Renal cortex interstitium (tissue), 11 donors: ENCODE results near the gene RXRB. TPM values are rescaled to one million over a fixed set of nuclear protein-coding genes. Genes with fewer than 3 reads are reported as not detected.

Experiments
- DNase-seq, 11 donors: peaks; one replicate each; pipeline ENCODE4 v3.0.0-alpha.2; 2013; ENCODE audit warnings: low read depth in 9 of 11, low spot score in 4 of 11; ENCODE audit errors: extremely low read depth in 1 of 11
- polyA plus RNA-seq, 3 donors: library from polyadenylated mRNA; unstranded; fragments of 120-200 nt; gene quantifications; one replicate each; pipeline ENCODE4 v1.2.1, GENCODE V29; 2013; ENCODE audit not compliant: insufficient read length in 3 of 3

The RXRB gene
- polyA plus RNA-seq, 3 donors, result 51.1 to 64.5 (median 61.0) TPM

DNA sequence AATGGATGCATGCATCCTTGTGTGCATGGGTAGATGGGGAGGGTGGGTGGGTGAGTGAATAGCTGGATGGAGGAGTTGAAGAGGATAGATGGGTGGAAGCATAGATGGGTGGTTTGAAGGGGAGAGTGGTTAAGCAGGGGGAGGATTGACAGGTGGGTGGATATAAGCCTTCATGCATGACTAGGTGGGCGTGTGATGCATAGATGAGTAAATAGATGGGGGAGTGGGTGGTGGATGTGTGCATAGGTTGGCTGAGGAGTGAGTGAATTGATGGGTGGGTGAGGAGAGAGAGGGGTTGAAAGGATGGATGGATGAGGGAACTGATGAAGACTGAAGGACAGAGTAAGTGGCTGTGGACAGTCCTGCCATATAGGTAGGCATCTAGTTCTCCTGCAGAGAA is 12.7 kb downstream of the RXRB start:
- no peak for DNase-seq

DNA sequence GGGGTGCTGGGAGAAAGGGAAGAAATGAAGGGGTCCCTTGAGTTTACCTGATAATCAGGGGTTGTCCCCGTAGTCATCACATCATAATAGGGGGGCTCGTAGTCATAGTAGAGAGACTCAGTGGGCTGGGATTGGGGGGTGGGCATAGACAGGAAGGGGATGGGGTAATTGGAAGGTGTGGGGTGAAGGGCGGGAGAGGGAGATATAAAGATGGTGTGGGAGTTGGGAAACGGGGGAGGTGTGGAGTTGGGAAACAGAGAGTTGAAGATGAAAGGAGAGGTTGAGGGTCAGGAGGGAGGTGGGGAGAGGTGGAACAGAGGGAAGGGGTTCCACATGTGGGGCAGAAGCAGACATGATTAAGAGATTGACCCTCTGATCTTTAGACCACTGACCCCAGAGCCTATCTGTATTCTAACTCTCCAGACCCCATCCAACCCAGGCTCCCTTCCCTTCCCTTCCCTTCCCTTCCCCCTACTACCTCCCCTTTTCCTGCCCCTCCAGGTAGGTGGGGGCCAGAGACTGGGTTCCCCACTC is 14.7 kb downstream of the RXRB start:
- no peak for DNase-seq

DNA sequence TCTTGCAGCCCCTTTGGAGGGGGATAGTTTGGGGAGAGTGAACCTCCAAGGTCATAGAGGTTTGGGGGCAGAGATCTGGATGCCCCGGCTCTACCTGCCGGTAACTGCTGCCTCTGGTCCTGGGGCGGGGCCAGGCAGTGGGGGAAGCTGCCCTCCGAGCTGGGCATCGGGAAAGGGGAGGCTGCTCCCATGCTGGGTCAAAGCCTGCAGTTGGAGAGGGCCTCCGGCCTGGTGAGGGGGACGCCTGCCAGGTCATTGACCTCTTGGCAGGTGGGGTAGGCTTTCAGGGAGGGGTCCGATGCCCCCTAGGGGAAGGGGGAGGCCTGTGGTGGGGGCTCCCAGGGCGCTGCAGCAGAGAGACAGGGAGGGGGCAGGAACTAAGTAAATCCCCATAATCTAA is 15.3 kb downstream of the RXRB start:
- DNase-seq, result no peak

DNA sequence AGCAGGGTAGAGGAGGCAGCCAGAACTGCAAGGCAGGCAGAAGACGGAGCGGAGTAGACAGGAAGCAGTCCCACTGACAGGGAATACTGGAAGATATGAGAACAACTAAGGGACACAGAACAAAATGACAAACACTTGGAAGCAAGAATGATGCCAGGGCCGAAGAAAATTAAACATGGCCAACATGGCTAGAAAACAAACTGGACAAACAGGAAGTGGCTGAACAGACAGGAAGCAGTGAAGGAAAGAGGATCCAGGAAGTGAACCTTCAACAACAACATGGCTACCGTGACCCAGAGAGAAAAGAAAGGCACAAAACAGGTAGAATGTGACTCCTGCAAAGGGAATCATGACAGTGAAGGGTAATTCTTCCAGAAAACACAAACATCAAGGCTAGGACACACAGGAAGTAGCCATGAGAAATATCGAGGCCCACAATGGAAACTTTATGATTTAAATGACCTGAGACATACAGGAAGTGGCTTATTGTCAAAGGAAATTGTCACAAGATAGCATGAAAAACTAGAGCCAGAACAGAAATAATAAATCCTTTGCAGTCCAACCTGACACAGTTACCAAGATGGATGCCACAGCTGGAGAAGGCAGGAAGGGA is 17.3 kb downstream of the RXRB start:
- no peak for DNase-seq

DNA sequence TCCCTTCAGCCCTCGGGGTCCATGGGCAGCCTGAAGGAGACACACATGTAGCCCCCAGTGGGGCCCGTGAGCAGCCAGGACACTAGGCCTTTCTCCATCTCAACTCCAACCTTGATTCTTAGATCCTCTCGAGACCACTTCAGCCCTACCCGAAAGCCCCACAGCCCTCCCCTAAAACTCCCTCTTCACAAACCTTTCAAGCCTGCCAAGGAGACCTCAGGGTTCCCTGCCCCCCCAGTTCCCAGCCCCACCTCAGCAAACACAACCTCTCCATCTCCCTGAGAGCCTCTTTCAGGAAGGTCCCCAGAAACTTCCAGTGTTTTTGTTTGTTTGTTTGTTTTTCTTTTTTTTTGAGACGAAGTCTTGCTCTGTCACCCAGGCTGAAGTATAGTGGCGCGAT is 19.3 kb downstream of the RXRB start:
- DNase-seq, result no peak

DNA sequence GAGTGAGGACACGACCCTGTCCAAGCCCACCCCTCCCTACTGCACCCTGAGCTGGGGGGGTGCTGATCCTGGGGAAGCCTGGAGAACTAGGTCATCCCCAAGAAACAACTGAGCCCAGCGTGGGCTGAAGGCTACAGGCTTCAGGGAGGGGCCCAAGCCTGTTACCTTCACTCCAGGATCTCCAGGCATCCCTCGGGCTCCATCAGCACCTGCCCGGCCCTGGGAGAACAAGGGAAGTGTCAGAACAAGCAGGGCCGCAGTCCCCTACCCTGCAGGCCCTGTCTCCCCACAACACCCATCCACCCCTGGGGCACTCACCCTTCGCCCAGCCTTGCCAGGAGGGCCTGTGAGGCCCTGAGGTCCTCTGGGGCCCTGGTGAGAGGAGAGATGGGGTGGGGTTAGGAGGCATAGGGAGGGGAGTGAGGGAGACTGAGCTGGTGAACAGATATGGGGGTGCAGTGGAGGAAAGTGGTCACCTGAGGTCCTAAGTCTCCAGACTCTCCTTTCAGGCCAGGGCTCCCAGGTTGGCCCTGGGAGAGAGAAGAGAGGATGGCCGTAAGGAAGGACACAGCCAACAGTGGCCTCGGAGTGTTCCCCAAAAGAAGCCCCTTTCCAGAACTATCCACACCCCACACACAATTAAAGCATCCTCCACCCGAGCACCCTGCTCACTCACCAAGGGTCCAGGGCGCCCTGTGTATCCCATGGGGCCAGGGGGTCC is 21.6 kb downstream of the RXRB start:
- no peak for DNase-seq

DNA sequence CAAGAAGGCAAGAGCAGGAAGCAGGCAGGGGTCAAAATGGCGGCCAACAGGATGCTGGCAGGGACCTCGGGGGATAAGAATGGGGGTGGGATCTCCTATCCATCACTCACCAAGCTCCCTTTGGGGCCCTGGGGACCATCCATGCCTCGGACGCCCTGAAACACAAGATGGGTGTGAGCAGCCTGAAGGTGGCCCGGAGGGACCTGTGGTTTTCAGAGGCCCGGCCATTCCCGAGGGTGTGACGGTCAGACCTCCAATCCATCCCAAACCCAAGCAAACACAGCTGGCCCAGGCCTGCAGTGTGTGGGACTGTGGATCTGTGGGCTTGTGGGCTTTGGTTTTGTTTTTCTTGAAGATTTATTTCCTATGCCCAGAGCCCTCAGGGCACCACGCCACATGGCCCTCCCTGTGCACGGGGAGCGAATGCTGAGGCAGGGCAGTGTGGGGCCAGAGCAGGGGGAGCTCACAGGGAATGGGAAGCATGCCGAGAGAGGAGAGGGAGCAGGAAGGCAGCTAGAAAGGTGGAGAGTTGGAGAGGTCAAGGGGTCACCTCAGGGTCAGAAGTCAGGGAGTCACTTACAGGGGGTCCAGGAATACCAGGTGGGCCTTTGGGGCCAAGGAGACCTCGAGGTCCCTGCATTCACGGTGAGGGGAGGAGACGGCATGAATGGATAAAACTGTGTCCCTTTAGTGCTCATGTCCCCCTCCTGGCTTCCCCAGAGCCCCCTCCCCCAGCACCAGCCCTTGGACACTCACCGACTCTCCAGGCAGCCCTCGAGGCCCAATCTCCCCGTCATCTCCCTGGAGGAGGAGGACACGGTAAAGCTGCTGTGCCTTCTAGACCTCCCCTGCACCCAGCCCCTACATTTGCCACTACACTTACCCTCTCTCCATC is 22.7 kb downstream of the RXRB start:
- no peak for DNase-seq

DNA sequence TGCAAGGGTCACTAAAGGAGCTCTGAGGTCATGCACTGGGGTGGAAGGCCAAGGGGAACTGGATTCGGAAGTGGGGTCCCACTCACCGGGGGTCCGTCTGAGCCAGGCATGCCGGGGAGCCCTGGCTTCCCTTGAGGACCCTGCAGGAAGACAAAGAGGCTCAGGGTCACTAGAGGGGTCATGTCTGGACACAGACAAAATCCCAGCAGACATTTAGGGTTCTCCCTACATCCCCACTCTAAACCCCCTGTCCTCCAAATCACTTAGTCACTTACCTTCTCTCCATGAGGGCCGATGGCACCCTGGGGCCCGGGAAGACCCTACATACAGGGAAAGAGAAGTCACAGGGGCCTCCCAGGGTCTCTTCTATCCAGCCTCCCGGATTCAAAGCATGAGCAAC is 23.6 kb downstream of the RXRB start:
- DNase-seq, result no peak

DNA sequence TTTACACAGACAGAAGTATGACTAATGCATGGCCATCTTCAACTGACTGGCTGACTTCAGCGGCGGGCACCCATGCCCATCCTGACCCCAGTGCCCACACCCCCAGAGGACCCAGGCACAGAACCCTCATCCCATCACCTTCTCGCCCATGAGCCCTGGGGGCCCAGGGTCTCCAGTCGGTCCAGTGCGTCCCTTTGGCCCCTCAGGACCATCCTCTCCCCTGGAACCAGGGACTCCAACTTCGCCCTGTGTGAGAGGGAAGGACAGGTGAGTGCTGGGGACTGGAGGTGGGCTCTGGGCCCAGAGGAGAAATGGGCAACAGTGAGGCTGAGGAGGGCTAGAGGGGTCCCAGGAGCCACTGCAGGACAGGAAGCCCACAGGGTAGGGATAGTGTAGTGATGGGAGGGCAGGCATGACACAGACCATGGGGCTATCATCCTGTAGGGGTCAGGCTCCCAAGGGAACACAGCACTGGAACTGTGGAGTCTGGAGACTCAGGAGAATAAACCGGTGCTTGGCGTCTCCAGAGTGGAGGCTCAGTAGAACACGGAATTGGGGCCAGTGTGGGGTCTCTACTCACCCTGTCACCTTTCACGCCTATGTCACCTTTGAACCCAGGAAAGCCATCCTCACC is 24.9 kb downstream of the RXRB start:
- DNase-seq, result no peak

DNA sequence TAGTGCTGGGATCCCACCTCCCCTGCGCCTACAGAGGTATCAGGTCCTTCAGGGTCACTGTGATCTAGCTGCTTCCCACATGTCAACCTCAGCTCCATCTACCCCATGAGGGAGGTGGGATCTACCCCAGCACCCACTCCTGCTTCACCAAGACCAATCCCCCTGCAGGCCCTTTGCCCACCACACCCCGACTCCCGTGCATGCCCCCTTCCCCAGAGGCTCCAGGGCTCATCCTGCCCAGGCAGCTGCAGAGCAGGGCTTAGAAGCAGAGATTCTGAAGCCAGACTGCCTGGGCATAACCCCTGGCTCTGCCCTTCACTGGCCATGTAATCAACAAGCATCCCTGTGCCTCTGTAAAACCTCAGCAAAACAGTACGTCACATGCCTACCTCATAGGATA is 25.7 kb downstream of the RXRB start:
- no peak for DNase-seq

DNA sequence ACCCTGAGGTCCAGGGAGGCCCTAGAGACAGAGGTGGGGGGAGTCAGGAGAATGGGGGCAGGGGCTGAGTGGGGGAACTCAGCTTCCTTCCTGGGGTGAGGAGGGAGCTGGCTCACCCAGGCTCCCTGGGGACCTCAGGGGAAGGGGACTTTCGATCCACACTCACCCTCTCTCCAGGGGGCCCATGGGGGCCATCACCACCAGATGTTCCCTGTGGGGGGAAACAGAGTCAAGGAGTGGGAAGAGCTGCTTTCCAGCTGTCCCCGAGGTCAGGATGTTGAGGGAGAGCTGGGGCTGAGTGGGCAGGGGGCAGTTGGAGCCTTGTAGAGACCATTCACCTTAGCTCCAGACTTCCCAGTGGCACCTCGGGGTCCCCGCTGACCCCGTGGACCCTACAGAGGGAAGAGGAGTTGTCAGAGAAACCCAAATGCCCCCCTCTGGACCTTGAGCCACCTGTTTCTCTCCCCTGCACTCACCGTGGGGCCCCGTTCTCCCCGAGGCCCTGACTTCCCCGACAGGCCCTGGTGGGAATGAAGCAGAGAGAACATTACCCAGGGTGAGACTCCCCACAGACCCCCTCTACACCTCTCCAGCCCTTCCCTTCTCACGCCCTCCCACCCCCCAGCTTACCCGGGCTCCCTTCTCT is 26.8 kb downstream of the RXRB start:
- DNase-seq, result no peak

DNA sequence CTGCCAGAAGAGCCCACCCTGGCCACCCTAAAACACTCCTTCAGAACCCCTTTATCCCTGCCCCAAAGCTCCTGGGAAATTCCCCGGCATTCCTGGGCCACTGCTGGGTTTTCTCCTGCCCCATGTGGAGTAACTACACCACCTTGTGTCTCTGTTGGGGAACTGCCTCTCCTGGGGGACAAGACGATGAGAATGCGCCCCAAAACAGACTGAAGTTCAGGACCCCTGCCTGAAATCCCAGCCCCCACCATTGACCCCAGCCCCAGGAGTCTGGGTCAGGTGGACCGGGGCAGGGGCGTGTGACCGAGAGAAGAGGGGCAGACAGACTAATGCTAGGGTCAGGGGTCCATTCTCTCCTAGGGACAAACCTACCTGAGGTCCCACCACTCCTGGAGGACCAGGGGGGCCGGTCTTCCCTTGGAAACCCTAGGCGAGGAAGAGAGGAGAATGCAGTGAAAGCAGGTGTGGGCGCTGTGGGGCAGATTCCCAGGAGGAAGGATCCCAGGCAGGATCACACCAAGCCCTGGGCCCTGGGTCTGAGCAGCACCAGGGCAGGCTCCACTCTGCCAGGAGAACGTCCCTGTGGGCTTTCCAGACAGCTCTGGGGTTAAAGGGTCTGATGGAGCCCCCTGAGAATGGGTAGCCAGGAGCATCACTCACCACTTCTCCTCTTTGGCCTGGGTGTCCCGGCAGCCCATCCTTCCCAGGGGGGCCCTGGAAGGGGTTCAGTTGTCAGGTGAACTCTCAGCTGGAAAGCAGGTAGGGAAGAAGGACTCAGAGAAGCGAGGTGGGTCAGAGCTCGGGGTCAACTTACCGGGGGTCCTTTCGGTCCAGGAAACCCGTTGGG is 27.6 kb downstream of the RXRB start:
- no peak for DNase-seq

DNA sequence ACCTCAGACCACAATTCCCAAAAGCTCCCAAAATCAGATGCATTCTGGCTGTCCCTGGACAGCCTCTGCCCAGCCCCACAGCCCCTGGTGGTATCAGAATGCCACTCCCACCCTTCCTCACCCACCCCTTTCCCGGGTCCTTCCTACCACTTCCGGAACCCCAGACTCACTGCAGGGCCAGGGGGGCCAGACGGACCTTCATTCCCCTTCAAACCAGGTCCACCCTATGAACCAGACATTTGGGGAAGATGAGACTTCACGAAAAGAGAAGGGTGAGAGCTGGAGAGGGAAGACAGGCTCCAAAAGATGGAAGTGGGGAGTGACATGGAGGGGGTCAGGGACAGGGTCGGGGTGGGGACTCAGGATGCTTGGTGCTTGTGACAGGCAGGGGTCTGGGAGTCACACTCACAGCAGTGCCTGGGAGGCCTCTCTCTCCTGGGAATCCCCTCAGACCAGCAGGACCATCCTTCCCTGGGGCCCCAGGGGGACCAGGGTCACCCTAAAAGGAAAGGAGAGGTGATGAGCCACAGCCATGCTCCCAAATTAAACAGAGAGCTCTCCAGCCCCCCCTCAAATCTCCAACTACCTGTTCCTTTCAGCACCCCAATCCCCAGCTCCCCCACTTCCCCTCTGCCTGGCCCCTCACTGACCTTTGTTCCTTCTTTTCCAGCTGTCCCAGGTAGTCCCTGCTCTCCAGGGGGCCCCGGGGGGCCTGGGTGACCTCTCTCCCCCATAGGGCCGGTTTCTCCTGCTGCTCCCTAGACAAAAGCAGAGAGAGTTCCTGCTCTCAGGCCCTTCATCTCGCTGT is 28.4 kb downstream of the RXRB start:
- no peak for DNase-seq

DNA sequence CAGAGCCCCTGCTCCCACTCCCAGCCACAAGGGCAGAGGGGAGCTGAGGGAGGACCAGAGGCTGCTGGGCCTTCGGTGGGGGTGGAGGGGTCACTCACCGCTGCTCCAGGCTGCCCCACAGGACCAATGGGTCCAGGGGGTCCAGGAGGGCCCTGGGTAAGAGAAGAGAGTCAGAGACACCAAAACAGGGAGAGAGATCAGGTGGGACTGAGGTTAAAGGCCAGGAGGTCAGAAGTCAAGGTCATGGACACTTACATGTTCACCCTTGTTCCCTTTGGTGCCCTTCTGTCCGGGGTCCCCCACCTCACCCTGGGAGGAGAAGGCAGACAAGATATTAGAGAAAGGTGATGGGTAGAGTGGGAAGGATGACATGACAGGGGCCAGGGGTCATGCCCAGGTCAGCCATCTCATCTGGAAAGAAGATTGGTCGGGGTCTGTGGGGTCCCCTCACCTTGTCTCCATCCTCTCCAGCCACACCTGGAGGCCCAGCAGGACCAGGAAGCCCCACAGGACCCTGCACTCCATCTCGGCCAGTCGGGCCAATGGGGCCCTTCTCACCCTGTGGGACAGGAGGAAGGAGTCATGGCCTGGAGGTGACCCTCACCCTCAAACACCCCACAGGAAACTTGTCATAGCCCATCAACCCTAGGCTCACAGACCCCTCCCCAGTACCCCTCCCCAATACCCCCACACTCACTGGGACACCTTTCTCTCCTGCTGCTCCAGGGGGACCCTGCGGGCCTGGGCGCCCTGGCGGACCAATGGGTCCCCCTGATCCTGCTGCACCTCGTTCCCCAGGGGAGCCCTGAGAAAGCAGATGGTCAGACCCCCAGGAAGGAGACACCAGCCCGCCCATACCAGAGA is 29.2 kb downstream of the RXRB start:
- no peak for DNase-seq

DNA sequence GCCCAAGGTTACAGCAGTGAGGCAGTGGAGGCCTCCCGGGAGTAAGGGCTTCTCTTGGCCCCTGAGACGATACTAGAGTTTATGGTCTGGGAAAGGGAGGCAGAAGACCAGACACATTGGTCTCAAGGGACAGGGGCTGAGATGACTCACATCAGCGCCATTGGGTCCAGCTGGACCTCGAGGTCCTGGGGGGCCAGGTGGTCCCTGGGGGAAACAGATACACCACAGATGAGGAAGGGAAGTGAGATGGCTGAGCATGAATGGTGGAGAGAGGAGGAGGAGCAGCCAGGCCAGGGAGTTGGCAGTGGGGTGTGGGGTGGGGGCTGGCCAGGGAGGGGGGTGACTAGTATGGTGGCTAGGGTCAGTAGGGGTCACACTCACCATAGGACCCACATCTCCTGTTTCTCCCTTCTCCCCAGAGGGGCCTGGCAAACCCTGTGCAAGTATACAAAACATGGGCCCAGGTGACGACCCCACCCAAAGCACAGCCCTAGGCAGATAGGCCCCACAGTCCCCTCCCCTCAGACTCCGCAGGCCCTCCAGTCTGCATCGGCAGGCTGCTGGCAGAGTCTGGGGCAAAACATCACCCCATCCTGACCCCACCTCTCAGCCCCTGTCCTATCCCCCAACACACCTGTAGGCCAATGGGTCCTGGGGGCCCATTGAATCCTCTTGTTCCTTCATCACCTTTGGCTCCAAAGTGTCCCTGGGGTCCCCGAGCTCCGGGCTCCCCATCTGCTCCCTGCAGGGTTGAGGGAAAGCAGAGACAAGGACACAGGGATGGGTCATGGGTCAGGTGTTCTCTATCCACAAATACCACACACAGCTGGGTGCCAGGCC is 30.1 kb downstream of the RXRB start:
- no peak for DNase-seq
